OCI-M2 (cell line): Measurements from ENCODE around the gene LRP1.

Experiments used
- DNase-seq: peaks from one replicate; lab custom pipeline; 2025; ENCODE audit not compliant: unreplicated experiment; lab: John Stamatoyannopoulos, UW

LRP1 gene

DNA sequence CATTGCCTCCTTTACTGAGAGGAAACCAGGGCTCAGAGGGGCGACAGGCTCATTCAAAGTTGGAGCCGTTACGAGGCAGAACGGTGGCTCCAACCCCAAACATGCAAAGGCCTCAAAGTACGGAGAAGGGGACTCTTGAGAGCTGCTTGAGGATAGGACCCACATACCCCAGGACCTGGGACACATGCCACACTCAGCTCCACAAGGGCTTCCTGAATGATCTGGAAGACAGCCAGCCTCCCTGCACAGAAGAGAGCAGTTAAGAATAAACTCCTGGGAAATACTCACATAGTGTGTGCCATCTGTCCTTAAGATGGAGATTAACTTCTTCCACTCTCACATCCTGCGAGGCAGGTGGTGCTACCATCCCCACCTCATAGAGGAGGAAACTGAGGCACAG, 61.8 kb downstream of the LRP1 start:
- no peak for DNase-seq

DNA sequence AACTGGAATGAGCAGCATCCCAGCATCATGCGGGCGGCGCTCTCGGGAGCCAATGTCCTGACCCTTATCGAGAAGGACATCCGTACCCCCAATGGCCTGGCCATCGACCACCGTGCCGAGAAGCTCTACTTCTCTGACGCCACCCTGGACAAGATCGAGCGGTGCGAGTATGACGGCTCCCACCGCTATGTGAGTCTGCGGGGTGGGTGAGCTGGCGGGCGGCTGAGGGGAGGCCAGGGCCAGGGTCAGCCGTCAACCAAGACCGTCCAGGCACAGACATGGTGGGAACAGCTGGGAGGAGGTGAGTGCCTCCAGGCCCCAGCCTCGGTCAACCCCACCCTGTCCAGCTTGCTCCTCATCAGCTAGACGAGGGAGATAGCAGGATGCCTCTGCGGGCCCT, 62.5 kb downstream of the LRP1 start:
- no peak for DNase-seq

DNA sequence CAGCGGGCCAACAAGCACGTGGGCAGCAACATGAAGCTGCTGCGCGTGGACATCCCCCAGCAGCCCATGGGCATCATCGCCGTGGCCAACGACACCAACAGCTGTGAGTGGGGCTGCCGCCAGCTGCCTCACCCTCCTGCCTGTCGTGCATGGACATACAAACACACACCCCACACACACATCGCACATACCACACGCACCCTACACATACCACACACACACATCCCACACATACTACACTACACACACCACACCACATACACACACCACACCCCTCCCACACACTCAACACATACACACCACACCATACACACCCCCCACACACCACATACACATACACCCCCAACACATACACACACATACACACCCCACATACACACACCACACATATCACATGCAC, 63.1 kb downstream of the LRP1 start:
- no peak for DNase-seq

GRCh38 chr12:57192920-57193319, 64.6 kb downstream of the LRP1 start:
- DNase-seq = no peak

DNA sequence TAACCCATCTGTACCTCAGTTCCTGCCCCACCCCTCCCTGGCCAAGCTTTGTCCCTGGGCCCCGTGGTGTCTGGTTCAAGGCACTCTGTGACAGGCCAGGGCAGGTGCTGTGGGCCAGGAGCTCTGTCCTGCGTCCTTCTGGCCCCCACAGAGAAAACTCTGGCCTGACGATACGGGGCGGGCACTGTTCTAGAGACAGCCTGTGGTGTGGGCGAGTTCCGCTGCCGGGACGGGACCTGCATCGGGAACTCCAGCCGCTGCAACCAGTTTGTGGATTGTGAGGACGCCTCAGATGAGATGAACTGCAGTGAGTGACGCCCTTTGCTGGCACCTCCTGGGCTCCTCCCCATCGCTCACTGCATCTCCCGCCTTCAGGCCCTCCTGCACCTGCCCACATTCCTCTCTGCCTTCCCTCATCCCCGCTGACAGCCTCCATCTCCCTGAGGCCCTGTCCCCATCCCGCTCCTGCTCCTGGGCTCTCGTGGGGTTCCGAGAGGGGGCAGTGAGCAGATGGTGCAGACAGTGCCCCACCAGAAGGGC, 65.5 kb downstream of the LRP1 start:
- no peak for DNase-seq

DNA sequence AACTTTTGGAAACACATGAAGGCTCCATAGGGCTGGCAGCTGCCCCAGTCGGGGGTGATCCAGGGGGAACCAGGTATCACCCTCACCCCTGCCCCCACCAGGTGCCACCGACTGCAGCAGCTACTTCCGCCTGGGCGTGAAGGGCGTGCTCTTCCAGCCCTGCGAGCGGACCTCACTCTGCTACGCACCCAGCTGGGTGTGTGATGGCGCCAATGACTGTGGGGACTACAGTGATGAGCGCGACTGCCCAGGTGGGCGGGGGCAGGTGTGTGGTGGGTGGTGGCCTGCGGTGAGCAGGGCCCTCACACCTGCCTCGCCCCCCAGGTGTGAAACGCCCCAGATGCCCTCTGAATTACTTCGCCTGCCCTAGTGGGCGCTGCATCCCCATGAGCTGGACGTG, 66.0 kb downstream of the LRP1 start:
- DNase-seq = no peak

GRCh38 chr12:57195186-57195585, 66.9 kb downstream of the LRP1 start:
- no peak for DNase-seq

- no peak for DNase-seq
Measured at GRCh38 chr12:57195611-57196371, 67.5 kb downstream of the LRP1 start.

DNA sequence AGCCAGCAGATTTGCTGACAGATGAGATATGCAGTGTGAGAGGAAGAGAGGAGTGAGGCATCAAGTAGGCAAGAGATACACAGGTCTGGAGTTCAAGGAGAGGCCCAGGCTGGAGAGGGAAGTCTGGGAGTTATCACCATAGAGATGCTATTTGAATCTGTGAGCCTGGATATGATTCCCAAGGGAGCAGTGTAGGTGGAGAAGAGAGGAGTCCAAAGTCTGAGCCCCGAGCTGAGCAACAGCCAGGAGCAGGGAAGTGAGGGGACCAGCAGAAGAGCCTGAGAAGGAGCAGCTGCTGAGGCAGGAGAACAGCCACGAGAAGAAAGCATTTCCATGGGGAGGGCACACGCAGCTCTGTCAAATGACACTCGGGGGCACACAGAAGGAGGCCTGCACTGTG, 68.2 kb downstream of the LRP1 start:
- no peak for DNase-seq

DNA sequence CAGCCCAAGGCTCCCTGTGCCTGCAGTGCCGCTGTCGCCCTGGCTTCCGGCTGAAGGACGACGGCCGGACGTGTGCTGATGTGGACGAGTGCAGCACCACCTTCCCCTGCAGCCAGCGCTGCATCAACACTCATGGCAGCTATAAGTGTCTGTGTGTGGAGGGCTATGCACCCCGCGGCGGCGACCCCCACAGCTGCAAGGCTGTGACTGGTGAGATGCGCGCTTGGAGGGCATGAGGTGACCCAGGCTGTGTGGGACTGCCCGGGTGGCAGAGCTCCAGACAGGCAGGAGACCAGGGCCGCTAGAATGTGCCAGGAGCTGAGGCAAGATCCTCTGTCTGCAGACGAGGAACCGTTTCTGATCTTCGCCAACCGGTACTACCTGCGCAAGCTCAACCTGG, 68.7 kb downstream of the LRP1 start:
- no peak for DNase-seq

DNA sequence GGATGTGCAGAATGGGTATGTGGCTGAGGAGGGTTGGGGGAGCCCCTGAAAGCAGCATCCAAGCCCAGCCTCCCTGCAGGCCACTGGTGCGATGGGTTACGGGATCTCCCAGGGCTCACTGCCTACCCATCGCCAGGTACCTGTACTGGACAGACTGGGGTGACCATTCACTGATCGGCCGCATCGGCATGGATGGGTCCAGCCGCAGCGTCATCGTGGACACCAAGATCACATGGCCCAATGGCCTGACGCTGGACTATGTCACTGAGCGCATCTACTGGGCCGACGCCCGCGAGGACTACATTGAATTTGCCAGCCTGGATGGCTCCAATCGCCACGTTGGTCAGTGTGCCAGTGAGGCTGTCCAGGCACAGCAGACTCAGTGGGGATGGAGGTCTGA, 70.0 kb downstream of the LRP1 start:
- DNase-seq = no peak

DNA sequence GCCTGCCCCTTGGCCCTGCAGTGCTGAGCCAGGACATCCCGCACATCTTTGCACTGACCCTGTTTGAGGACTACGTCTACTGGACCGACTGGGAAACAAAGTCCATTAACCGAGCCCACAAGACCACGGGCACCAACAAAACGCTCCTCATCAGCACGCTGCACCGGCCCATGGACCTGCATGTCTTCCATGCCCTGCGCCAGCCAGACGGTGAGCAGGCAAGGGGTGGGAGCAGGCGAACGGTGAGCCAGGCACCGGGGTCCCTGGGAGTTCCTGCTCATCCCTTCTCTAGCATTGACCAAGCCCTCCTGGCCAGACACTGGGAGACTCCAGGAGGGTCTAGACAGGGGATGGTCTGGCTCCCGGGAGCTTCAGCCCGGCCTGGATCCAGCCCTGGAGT, 70.9 kb downstream of the LRP1 start:
- DNase-seq = no peak

DNA sequence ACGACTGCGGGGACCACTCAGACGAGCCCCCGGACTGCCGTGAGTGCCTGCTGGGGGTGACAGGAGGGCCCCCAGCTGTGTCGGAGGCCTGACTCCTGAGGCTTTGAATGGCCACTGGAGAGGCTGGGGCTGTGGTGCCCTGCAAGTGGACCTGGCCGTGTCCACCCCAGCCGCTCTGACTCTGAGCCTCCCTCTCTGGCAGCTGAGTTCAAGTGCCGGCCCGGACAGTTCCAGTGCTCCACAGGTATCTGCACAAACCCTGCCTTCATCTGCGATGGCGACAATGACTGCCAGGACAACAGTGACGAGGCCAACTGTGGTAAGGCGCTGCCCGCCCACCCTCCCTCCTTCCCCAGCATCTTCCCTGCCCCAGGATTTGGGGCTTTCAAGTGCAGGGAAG, 72.2 kb downstream of the LRP1 start:
- DNase-seq = no peak

DNA sequence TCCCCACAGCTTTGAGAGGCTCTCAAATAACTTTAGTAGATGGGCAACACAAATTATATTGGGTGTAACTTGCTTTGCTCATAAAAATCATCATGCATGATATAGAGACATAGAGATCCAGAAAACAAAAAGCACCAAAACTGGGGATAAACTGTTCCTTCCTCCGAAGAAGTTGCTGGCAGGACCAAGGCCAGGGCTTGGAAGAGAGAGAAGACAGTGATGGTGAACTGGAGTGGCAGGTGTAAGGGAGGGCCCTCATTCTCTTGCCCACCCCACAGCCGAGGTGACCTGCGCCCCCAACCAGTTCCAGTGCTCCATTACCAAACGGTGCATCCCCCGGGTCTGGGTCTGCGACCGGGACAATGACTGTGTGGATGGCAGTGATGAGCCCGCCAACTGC, 72.9 kb downstream of the LRP1 start:
- no peak for DNase-seq

DNA sequence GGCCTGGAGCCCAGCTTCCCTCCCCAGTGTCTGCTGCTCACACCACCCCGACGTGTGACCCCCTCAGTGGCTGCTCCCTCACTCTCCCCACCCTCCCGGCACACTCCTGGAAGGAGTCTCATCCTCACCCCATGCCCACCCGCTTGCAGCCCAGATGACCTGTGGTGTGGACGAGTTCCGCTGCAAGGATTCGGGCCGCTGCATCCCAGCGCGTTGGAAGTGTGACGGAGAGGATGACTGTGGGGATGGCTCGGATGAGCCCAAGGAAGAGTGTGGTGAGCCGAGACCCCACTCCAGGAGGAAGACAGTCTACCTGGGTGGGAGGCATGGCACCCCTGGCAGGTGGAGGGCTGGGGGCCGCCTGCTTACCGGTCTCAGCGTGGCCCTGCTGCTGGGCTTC, 73.3 kb downstream of the LRP1 start:
- DNase-seq = no peak

GRCh38 chr12:57202321-57202720, 74.0 kb downstream of the LRP1 start:
- no peak for DNase-seq

- no peak for DNase-seq
Measured at GRCh38 chr12:57203201-57203600, 74.9 kb downstream of the LRP1 start.

DNA sequence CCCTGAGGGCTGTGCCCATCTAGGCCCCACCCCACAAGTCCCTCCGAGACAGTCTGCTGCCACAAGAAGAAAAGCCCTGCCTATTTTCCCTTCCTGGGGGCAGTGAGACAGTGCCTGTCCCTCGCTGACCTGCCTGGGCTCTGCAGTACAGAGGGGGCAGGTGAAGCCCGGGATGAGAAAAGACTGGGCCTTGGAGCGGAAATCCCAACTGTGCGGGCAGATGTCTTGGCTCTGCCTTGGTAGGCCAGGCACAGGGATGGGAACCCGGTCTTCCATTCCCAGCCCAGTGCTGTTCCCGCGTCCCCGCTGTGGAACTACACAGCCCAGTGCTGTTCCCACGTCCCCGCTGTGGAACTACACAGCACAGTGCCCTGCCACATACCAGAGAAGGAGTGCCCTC, 75.5 kb downstream of the LRP1 start:
- DNase-seq = no peak

DNA sequence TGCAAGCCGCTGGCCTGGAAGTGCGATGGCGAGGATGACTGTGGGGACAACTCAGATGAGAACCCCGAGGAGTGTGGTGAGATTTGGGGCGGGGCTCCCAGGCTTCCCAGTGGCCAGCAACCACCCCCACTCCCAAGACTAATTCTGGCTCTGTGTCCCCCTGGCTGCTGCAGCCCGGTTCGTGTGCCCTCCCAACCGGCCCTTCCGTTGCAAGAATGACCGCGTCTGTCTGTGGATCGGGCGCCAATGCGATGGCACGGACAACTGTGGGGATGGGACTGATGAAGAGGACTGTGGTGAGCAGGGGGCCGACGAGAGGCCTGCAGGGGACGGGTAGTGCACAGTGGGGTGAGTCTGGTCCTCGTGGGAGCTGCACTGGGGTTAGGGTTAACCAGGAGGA, 76.2 kb downstream of the LRP1 start:
- no peak for DNase-seq

DNA sequence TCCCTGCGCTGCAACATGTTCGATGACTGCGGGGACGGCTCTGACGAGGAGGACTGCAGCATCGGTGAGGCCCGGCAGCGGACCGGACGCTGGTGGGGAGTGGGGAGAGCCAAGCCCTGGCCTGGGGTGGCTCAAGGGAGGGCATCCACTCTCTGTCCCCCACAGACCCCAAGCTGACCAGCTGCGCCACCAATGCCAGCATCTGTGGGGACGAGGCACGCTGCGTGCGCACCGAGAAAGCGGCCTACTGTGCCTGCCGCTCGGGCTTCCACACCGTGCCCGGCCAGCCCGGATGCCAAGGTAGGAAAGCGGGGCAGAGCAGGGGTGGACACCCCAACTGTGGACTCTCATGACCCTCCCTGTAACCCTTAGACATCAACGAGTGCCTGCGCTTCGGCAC, 76.9 kb downstream of the LRP1 start:
- no peak for DNase-seq

DNA sequence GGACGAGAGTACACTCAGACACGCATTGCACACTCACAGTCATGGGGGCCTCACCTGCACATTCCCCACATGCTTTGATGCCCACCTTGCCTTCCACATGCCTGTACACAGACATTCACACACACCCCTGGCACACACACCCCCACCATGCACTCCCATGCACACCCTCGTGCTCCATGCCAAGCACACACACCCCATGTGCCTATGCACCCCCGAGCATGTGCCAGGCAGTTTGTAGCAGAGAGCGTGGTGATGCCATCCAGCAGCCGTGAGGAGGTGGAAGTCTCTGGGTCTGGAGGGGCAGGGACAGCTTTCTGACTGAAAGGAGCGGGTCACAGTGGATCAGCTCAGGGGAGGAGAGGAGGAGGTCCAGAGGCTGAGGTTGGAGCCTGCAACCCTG, 77.6 kb downstream of the LRP1 start:
- no peak for DNase-seq

GRCh38 chr12:57207731-57208630, 79.7 kb downstream of the LRP1 start:
- no peak for DNase-seq
